ENCODE measurements around the gene SIGLECL1. TPM values are rescaled to one million over a fixed set of nuclear protein-coding genes. Genes with fewer than 3 reads are reported as not detected.

SIGLECL1 gene
- total RNA-seq, 2 donors from 2014 or later, result not detected

- DNase-seq (ENCODE audit: low spot score), result no peak
- intact Hi-C loops (cut with DNase I), result no loop called here
These were observed 2.8 kb upstream of the SIGLECL1 start for GRCh38 chr19:51247972-51248590.

GRCh38 chr19:51251468-51251820 lies 564 bp downstream of the SIGLECL1 start:
- intact Hi-C loops (cut with DNase I), result no loop called here
- DNase-seq (ENCODE audit: low spot score), result no peak

GRCh38 chr19:51252306-51253079 lies 1.6 kb downstream of the SIGLECL1 start:
- intact Hi-C loops (cut with DNase I), result no loop called here

GRCh38 chr19:51253088-51253806 lies 2.4 kb downstream of the SIGLECL1 start:
- DNase-seq (ENCODE audit: low spot score), result no peak
- intact Hi-C loops (cut with DNase I), result no loop called here

More at GRCh38 chr19:51252306-51253079, 1.6 kb downstream of the SIGLECL1 start:
- DNase-seq (ENCODE audit: low spot score), result no peak

GRCh38 chr19:51256155-51256625 lies 5.3 kb downstream of the SIGLECL1 start:
- intact Hi-C loops (cut with DNase I), result no loop called here
- no peak for DNase-seq (ENCODE audit: low spot score)

GRCh38 chr19:51257471-51257870 lies 6.6 kb downstream of the SIGLECL1 start:
- intact Hi-C loops (cut with DNase I), result no loop called here
- DNase-seq (ENCODE audit: low spot score), result no peak

GRCh38 chr19:51258165-51259160 lies 7.6 kb downstream of the SIGLECL1 start:
- intact Hi-C loops (cut with DNase I), result no loop called here
- no peak for DNase-seq (ENCODE audit: low spot score)

GRCh38 chr19:51259348-51260245 lies 8.7 kb downstream of the SIGLECL1 start:
- no peak for DNase-seq (ENCODE audit: low spot score)
- intact Hi-C loops (cut with DNase I), result no loop called here

GRCh38 chr19:51263808-51264207 lies 12.9 kb downstream of the SIGLECL1 start:
- no peak for DNase-seq (ENCODE audit: low spot score)
- intact Hi-C loops (cut with DNase I), result no loop called here

- DNase-seq (ENCODE audit: low spot score), result no peak
- intact Hi-C loops (cut with DNase I), result no loop called here
These were observed 20.2 kb downstream of the SIGLECL1 start for GRCh38 chr19:51271067-51271466.

- intact Hi-C loops (cut with DNase I), result no loop called here
- DNase-seq (ENCODE audit: low spot score), result no peak
These were observed 21.4 kb downstream of the SIGLECL1 start for GRCh38 chr19:51272183-51272810.

GRCh38 chr19:51274049-51274770 lies 23.3 kb downstream of the SIGLECL1 start:
- DNase-seq (ENCODE audit: low spot score), result no peak
- intact Hi-C loops (cut with DNase I), result no loop called here

GRCh38 chr19:51277112-51277511 lies 26.2 kb downstream of the SIGLECL1 start:
- intact Hi-C loops (cut with DNase I), result no loop called here

GRCh38 chr19:51282335-51282734 lies 31.5 kb downstream of the SIGLECL1 start:
- intact Hi-C loops (cut with DNase I), result no loop called here
- DNase-seq (ENCODE audit: low spot score), result no peak

More at GRCh38 chr19:51277112-51277511, 26.2 kb downstream of the SIGLECL1 start:
- DNase-seq (ENCODE audit: low spot score), result no peak

- intact Hi-C loops (cut with DNase I), result no loop called here
These were observed 34.8 kb downstream of the SIGLECL1 start for GRCh38 chr19:51285682-51286081.

GRCh38 chr19:51289635-51290034 lies 38.8 kb downstream of the SIGLECL1 start:
- no peak for DNase-seq (ENCODE audit: low spot score)

More at GRCh38 chr19:51285682-51286081, 34.8 kb downstream of the SIGLECL1 start:
- DNase-seq (ENCODE audit: low spot score), result no peak

GRCh38 chr19:51292971-51293370 lies 42.1 kb downstream of the SIGLECL1 start:
- intact Hi-C loops (cut with DNase I), result no loop called here
- DNase-seq (ENCODE audit: low spot score), result no peak

More at GRCh38 chr19:51289635-51290034, 38.8 kb downstream of the SIGLECL1 start:
- intact Hi-C loops (cut with DNase I), result no loop called here

Measured in posterior vena cava (tissue), 2 donors.